ENCODE measurements around the gene S1PR4. TPM values are rescaled to one million over a fixed set of nuclear protein-coding genes. Genes with fewer than 3 reads are reported as not detected.
"Not testable (repeated sequence)": the region's sequence is repeated elsewhere in the genome, so short reads cannot be mapped to it uniquely, and the experiment has no call there.

Gene S1PR4
- total RNA-seq, 1 experiment from 2014 or later = not detected

GRCh38 chr19:3163943-3164342 is 14.6 kb upstream of the S1PR4 start:
- BruUV-seq (replicated peaks) = no TSS peak
- Mint-ChIP-seq H3K36me3 (ENCODE audit: insufficient read depth, unreplicated experiment) (no peaks in the 10 kb centered on the region), H3K4me3 (ENCODE audit: unreplicated experiment) (no peak overlapping the region), H3K27me3 (ENCODE audit: insufficient read depth, unreplicated experiment) (no peaks in the 10 kb centered on the region), H3K9me3 (ENCODE audit: unreplicated experiment) (peaks cover 9% of the 10 kb centered on the region), H3K27ac (ENCODE audit: unreplicated experiment) (no peak overlapping the region), H3K4me1 (ENCODE audit: low read depth, unreplicated experiment) (no peaks in the 10 kb centered on the region)
- Histone ChIP-seq H3K36me3 (ENCODE audit: control insufficient read depth, insufficient read depth, low read length) (no peaks in the 10 kb centered on the region), H3K4me3 (ENCODE audit: low read depth, low read length) (no peak overlapping the region), H3K4me1 (no peaks in the 10 kb centered on the region), H3K27me3 (replicated peaks; ENCODE audit: control insufficient read depth, insufficient read depth, low read length) (no peaks in the 10 kb centered on the region), H3K9me3 (no peaks in the 10 kb centered on the region)
- intact Hi-C loops (cut with micrococcal nuclease; ENCODE audit: unreplicated experiment) = loop anchor here (1.0 kb wide), 2 partner anchors 35 to 202 kb away; no protein-coding TSS in a partner anchor
- POLR2A ChIA-PET = no interaction called here
- DNase-seq = no peak
- TF ChIP-seq CTCF (IDR thresholded peaks at IDR 0.05; ENCODE audit: insufficient read depth in 1 of 2, low read depth in 1 of 2, low read length in 1 of 2, severe bottlenecking in 1 of 2, unreplicated experiment in 1 of 2) = no peak
- CTCF ChIA-PET = interaction anchor here (0.6 to 1.2 kb wide), 4 partner anchors 35 to 214 kb away, joined by 3 to 8 read pairs (median 4); no protein-coding TSS in a partner anchor

- CTCF ChIA-PET = no interaction called here
- Mint-ChIP-seq H3K4me3 (ENCODE audit: unreplicated experiment) (no peak overlapping the region), H3K4me1 (ENCODE audit: low read depth, unreplicated experiment) (no peaks in the 10 kb centered on the region), H3K9me3 (ENCODE audit: unreplicated experiment) (no peaks in the 10 kb centered on the region), H3K27me3 (ENCODE audit: insufficient read depth, unreplicated experiment) (no peaks in the 10 kb centered on the region), H3K27ac (ENCODE audit: unreplicated experiment) (no peak overlapping the region), H3K36me3 (ENCODE audit: insufficient read depth, unreplicated experiment) (peaks cover 5% of the 10 kb centered on the region)
- H3K36me3 ChIP-seq (ENCODE audit: control insufficient read depth, insufficient read depth, low read length) = no peaks in the 10 kb centered on the region
- no peaks in the 10 kb centered on the region for H3K27me3 ChIP-seq (replicated peaks; ENCODE audit: control insufficient read depth, insufficient read depth, low read length)
- no peaks in the 10 kb centered on the region for H3K9me3 ChIP-seq
- no peak overlapping the region for H3K4me3 ChIP-seq (ENCODE audit: low read depth, low read length)
- no peak for DNase-seq
- BruUV-seq (replicated peaks) = no TSS peak
- TF ChIP-seq CTCF (IDR thresholded peaks at IDR 0.05; ENCODE audit: insufficient read depth in 1 of 2, low read depth in 1 of 2, low read length in 1 of 2, severe bottlenecking in 1 of 2, unreplicated experiment in 1 of 2) = no peak
- POLR2A ChIA-PET = no interaction called here
- no peaks in the 10 kb centered on the region for H3K4me1 ChIP-seq
- intact Hi-C loops (cut with micrococcal nuclease; ENCODE audit: unreplicated experiment) = no loop called here
Observed at GRCh38 chr19:3167533-3168272, 10.9 kb upstream of the S1PR4 start.

- no peaks in the 10 kb centered on the region for H3K27me3 ChIP-seq (replicated peaks; ENCODE audit: control insufficient read depth, insufficient read depth, low read length)
- no peaks in the 10 kb centered on the region for H3K9me3 ChIP-seq
- intact Hi-C loops (cut with micrococcal nuclease; ENCODE audit: unreplicated experiment) = no loop called here
- no peaks in the 10 kb centered on the region for H3K27me3 Mint-ChIP-seq (ENCODE audit: insufficient read depth, unreplicated experiment)
- CTCF ChIA-PET = no interaction called here
- TF ChIP-seq CTCF (IDR thresholded peaks at IDR 0.05; ENCODE audit: insufficient read depth in 1 of 2, low read depth in 1 of 2, low read length in 1 of 2, severe bottlenecking in 1 of 2, unreplicated experiment in 1 of 2) = no peak
- no TSS peak for BruUV-seq (replicated peaks)
- H3K4me3 ChIP-seq (ENCODE audit: low read depth, low read length) = no peak overlapping the region
- H3K9me3 Mint-ChIP-seq (ENCODE audit: unreplicated experiment) = no peaks in the 10 kb centered on the region
- no peak overlapping the region for H3K4me3 Mint-ChIP-seq (ENCODE audit: unreplicated experiment)
- H3K36me3 Mint-ChIP-seq (ENCODE audit: insufficient read depth, unreplicated experiment) = peaks cover 5% of the 10 kb centered on the region
- peak in 1 of 2 experiments; percentile 22 for DNase-seq
- H3K4me1 ChIP-seq = no peaks in the 10 kb centered on the region
- POLR2A ChIA-PET = no interaction called here
- no peak overlapping the region for H3K27ac Mint-ChIP-seq (ENCODE audit: unreplicated experiment)
- no peaks in the 10 kb centered on the region for H3K4me1 Mint-ChIP-seq (ENCODE audit: low read depth, unreplicated experiment)
- no peaks in the 10 kb centered on the region for H3K36me3 ChIP-seq (ENCODE audit: control insufficient read depth, insufficient read depth, low read length)
Observed at GRCh38 chr19:3171894-3172672, 6.5 kb upstream of the S1PR4 start.

GRCh38 chr19:3172673-3173000 is 5.9 kb upstream of the S1PR4 start:
- H3K36me3 ChIP-seq (ENCODE audit: control insufficient read depth, insufficient read depth, low read length); intact Hi-C loops (cut with micrococcal nuclease; ENCODE audit: unreplicated experiment); H3K4me3 Mint-ChIP-seq (ENCODE audit: unreplicated experiment); H3K4me3 ChIP-seq (ENCODE audit: low read depth, low read length); H3K4me1 Mint-ChIP-seq (ENCODE audit: low read depth, unreplicated experiment); H3K27me3 Mint-ChIP-seq (ENCODE audit: insufficient read depth, unreplicated experiment); H3K9me3 Mint-ChIP-seq (ENCODE audit: unreplicated experiment); CTCF ChIA-PET; H3K9me3 ChIP-seq; H3K27me3 ChIP-seq (replicated peaks; ENCODE audit: control insufficient read depth, insufficient read depth, low read length); H3K4me1 ChIP-seq; POLR2A ChIA-PET; H3K27ac Mint-ChIP-seq (ENCODE audit: unreplicated experiment); H3K36me3 Mint-ChIP-seq (ENCODE audit: insufficient read depth, unreplicated experiment); DNase-seq; BruUV-seq (replicated peaks): not testable (repeated sequence)
